ENCODE measurements around the gene KDELR1. TPM values are rescaled to one million over a fixed set of nuclear protein-coding genes. Genes with fewer than 3 reads are reported as not detected.

The KDELR1 gene
- total RNA-seq, 2 experiments from 2014 or later: 82.9 to 88.1 TPM

GRCh38 chr19:48350856-48351255 is 40.5 kb downstream of the KDELR1 start:
- peaks cover 3% of the 10 kb centered on the region for H3K36me3 Mint-ChIP-seq
- CTCF ChIA-PET: interaction anchor here (0.5 to 2.3 kb wide), 14 partner anchors 9 to 257 kb away, joined by 3 to 19 read pairs (median 4); partner anchors contain the start of genes KDELR1, SYNGR4 and TMEM143
- H3K4me3 Mint-ChIP-seq: no peak overlapping the region
- H3K4me1 Mint-ChIP-seq (ENCODE audit: low read depth): peaks cover 4% of the 10 kb centered on the region
- no peak for DNase-seq
- POLR2A ChIA-PET: interaction anchor here (1.0 kb wide), 1 partner anchor 41 kb away, joined by 3 read pairs; the partner anchor contains the start of gene KDELR1
- intact Hi-C loops (cut with micrococcal nuclease): no loop called here
- no peaks in the 10 kb centered on the region for H3K27me3 Mint-ChIP-seq
- no peaks in the 10 kb centered on the region for H3K9me3 Mint-ChIP-seq
- H3K27ac Mint-ChIP-seq: no peak overlapping the region

GRCh38 chr19:48348737-48349136 is 42.6 kb downstream of the KDELR1 start:
- CTCF ChIA-PET: no interaction called here
- no peak for DNase-seq
- H3K27ac Mint-ChIP-seq: no peak overlapping the region

DNA sequence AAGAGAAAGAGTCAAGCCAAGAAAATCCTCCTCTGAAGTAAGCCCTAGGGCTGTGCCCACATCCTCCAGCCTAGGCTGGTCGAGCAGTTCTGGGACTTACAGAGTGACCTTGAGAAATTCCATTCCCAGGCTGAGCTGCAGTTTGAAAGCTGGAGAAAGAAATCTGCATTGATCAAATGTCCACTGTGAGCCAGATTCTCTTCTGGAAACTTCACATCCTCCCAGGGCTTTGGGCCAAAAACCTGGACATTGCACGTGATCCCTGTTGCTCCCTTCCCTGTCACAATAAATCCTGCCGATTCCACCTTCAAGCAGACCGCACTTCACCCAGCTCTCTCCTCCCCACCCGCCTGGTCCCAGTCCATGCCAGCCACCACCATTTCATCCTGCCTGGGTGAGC is 43.3 kb downstream of the KDELR1 start:
- peaks cover 4% of the 10 kb centered on the region for H3K4me1 Mint-ChIP-seq (ENCODE audit: low read depth)
- H3K27me3 Mint-ChIP-seq: no peaks in the 10 kb centered on the region
- H3K9me3 Mint-ChIP-seq: no peaks in the 10 kb centered on the region
- intact Hi-C loops (cut with micrococcal nuclease): no loop called here
- peaks cover 3% of the 10 kb centered on the region for H3K36me3 Mint-ChIP-seq
- H3K4me3 Mint-ChIP-seq: no peak overlapping the region
- H3K27ac Mint-ChIP-seq: no peak overlapping the region
- POLR2A ChIA-PET: no interaction called here
- DNase-seq: no peak
- CTCF ChIA-PET: interaction anchor here (0.7 to 1.0 kb wide), 3 partner anchors 8 to 43 kb away, joined by 3 to 4 read pairs (median 3); partner anchors contain the start of gene KDELR1

More at GRCh38 chr19:48348737-48349136, 42.6 kb downstream of the KDELR1 start:
- peaks cover 3% of the 10 kb centered on the region for H3K36me3 Mint-ChIP-seq
- H3K4me1 Mint-ChIP-seq (ENCODE audit: low read depth): peaks cover 4% of the 10 kb centered on the region
- no peaks in the 10 kb centered on the region for H3K9me3 Mint-ChIP-seq
- POLR2A ChIA-PET: no interaction called here
- no peaks in the 10 kb centered on the region for H3K27me3 Mint-ChIP-seq
- intact Hi-C loops (cut with micrococcal nuclease): no loop called here
- no peak overlapping the region for H3K4me3 Mint-ChIP-seq

- peaks cover 3% of the 10 kb centered on the region for H3K36me3 Mint-ChIP-seq
- H3K4me3 Mint-ChIP-seq: no peak overlapping the region
- H3K27me3 Mint-ChIP-seq: no peaks in the 10 kb centered on the region
- H3K9me3 Mint-ChIP-seq: no peaks in the 10 kb centered on the region
- no peak overlapping the region for H3K27ac Mint-ChIP-seq
- no peak for DNase-seq
- intact Hi-C loops (cut with micrococcal nuclease): no loop called here
- H3K4me1 Mint-ChIP-seq (ENCODE audit: low read depth): peaks cover 2% of the 10 kb centered on the region
- CTCF ChIA-PET: interaction anchor here (1.3 to 1.8 kb wide), 2 partner anchors 12 to 45 kb away, joined by 4 read pairs; partner anchors contain the start of gene KDELR1
- POLR2A ChIA-PET: no interaction called here
Measured at GRCh38 chr19:48346191-48346590, 45.2 kb downstream of the KDELR1 start.

GRCh38 chr19:48344892-48345291 is 46.5 kb downstream of the KDELR1 start:
- intact Hi-C loops (cut with micrococcal nuclease): no loop called here
- CTCF ChIA-PET: interaction anchor here (1.5 to 1.8 kb wide), 2 partner anchors 11 kb away, joined by 3 to 4 read pairs; no protein-coding TSS in a partner anchor
- no peak overlapping the region for H3K4me3 Mint-ChIP-seq

DNA sequence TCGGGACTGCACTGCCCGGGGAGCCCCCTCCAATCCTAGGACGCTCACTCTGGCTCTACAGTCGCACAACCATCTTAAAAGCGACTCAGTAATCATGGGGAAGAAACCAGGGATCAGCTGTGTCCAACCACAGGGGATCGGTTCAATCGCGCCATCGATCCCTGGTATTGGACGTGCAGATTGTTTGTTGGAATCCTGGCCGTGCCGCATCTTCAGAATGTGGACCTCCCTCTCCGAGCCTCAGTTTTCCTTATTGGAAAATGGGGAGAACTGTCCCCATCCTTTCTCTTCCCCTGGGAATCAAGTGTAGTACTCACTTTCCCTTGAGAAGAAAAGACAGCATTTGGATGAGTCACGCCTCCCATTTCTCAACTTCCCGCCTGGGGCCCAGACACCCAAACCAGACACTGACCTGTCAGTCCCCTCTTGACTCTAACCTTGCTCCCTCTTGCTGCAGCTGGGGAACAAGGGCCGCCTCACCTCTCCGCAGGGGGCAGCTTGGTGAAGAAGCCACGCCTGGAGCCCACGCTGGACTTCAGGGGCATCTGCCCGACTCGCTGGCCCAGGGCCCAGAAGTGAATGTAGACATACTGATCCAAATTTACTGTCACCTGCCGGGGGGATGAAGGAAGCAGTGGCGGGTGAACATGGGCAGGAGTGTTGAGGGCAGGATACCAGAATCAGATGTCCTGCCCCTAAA is 48.4 kb downstream of the KDELR1 start:
- intact Hi-C loops (cut with micrococcal nuclease): no loop called here
- Mint-ChIP-seq H3K36me3 (no peaks in the 10 kb centered on the region), H3K27ac (no peak overlapping the region), H3K9me3 (no peaks in the 10 kb centered on the region), H3K4me1 (ENCODE audit: low read depth) (no peaks in the 10 kb centered on the region), H3K27me3 (no peaks in the 10 kb centered on the region), H3K4me3 (no peak overlapping the region)
- DNase-seq: no peak
- ChIA-PET CTCF (interaction anchor here (1.5 kb wide), 1 partner anchor 9 kb away, joined by 3 read pairs; no protein-coding TSS in a partner anchor), POLR2A (no interaction called here)

More at GRCh38 chr19:48344892-48345291, 46.5 kb downstream of the KDELR1 start:
- H3K9me3 Mint-ChIP-seq: no peaks in the 10 kb centered on the region
- no peaks in the 10 kb centered on the region for H3K4me1 Mint-ChIP-seq (ENCODE audit: low read depth)
- POLR2A ChIA-PET: no interaction called here
- H3K27ac Mint-ChIP-seq: no peak overlapping the region
- H3K27me3 Mint-ChIP-seq: no peaks in the 10 kb centered on the region
- DNase-seq: no peak
- peaks cover 3% of the 10 kb centered on the region for H3K36me3 Mint-ChIP-seq

GRCh38 chr19:48342414-48342738 is 49.0 kb downstream of the KDELR1 start:
- H3K4me1 Mint-ChIP-seq (ENCODE audit: low read depth): no peaks in the 10 kb centered on the region
- intact Hi-C loops (cut with micrococcal nuclease): no loop called here
- no peak overlapping the region for H3K4me3 Mint-ChIP-seq
- no peak overlapping the region for H3K27ac Mint-ChIP-seq
- no peaks in the 10 kb centered on the region for H3K27me3 Mint-ChIP-seq
- H3K9me3 Mint-ChIP-seq: no peaks in the 10 kb centered on the region
- POLR2A ChIA-PET: no interaction called here
- no peaks in the 10 kb centered on the region for H3K36me3 Mint-ChIP-seq
- no peak for DNase-seq
- CTCF ChIA-PET: no interaction called here

DNA sequence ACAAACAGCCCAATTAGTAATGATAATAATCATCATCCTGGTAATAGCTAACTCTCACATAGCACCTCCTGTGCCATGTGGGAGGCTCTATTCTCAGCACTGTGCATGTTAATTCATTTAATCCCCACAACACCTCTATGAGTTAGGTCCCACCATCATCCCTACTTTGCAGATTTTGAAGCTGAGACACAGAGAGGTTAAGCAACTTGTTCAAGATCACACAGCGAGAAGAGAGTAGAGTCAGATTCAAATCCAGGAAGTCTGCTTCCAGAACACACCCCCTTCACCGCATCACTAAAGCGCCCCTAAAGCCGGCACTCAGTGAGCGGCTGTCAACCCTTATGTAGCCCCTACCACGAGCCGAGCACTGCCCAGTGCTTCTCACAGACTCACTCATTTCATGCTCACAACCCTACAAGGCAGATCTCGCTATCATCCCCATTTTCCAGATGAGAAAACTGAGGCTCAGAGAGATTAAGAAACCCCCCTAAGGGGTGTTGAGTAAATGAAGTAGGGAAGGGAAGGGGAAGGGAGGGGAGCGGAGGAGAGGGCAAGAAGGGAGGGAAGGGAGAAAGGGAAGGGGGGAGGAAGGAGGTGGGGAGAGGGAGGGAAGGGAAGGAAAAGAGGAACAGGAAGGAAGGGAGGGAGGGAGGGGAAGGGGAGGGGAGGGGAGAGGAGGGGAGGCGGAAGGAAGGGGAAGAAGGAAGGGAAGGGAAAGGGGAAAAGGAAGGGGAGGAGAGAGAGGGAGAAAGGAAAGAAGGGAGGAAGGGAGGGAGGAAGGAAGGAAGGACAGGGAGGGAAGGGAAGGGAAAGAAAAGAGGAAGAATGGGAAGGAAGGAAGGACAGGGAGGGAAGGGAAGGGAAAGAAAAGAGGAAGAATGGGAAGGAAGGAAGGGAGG is 49.6 kb downstream of the KDELR1 start:
- no peaks in the 10 kb centered on the region for H3K4me1 Mint-ChIP-seq (ENCODE audit: low read depth)
- H3K27ac Mint-ChIP-seq: no peak overlapping the region

GRCh38 chr19:48340995-48341394 is 50.4 kb downstream of the KDELR1 start:
- H3K27me3 Mint-ChIP-seq: no peaks in the 10 kb centered on the region
- no peaks in the 10 kb centered on the region for H3K9me3 Mint-ChIP-seq
- intact Hi-C loops (cut with micrococcal nuclease): no loop called here
- no peak overlapping the region for H3K27ac Mint-ChIP-seq
- H3K4me3 Mint-ChIP-seq: no peak overlapping the region
- no peaks in the 10 kb centered on the region for H3K36me3 Mint-ChIP-seq
- ChIA-PET POLR2A (no interaction called here), CTCF (interaction anchor here (0.6 to 14.1 kb wide), 5 partner anchors 10 to 342 kb away, joined by 3 to 354 read pairs (median 5); partner anchors contain the start of gene EMP3)
- DNase-seq: no peak
- H3K4me1 Mint-ChIP-seq (ENCODE audit: low read depth): no peaks in the 10 kb centered on the region

More for the DNA sequence above, 49.6 kb downstream of the KDELR1 start:
- no peak for DNase-seq
- no peaks in the 10 kb centered on the region for H3K9me3 Mint-ChIP-seq
- POLR2A ChIA-PET: no interaction called here
- intact Hi-C loops (cut with micrococcal nuclease): no loop called here
- no peaks in the 10 kb centered on the region for H3K36me3 Mint-ChIP-seq
- no peaks in the 10 kb centered on the region for H3K27me3 Mint-ChIP-seq
- no peak overlapping the region for H3K4me3 Mint-ChIP-seq
- CTCF ChIA-PET: interaction anchor here (0.6 to 14.1 kb wide), 5 partner anchors 9 to 343 kb away, joined by 3 to 354 read pairs (median 5); partner anchors contain the start of gene EMP3

GRCh38 chr19:48338802-48339503 is 52.4 kb downstream of the KDELR1 start:
- DNase-seq: no peak
- no peaks in the 10 kb centered on the region for H3K36me3 Mint-ChIP-seq
- ChIA-PET POLR2A (no interaction called here), CTCF (interaction anchor here (0.6 to 14.1 kb wide), 3 partner anchors 12 to 20 kb away, joined by 3 to 354 read pairs (median 4); partner anchors contain the start of gene EMP3)
- H3K4me1 Mint-ChIP-seq (ENCODE audit: low read depth): peaks cover 8% of the 10 kb centered on the region
- no peaks in the 10 kb centered on the region for H3K27me3 Mint-ChIP-seq
- H3K9me3 Mint-ChIP-seq: no peaks in the 10 kb centered on the region
- intact Hi-C loops (cut with micrococcal nuclease): loop anchor here (10.0 kb wide), 1 partner anchor 594 kb away; the partner anchor contains the start of gene NOP53
- no peak overlapping the region for H3K4me3 Mint-ChIP-seq
- H3K27ac Mint-ChIP-seq: no peak overlapping the region

- Mint-ChIP-seq H3K36me3 (no peaks in the 10 kb centered on the region), H3K27ac (no peak overlapping the region), H3K4me1 (ENCODE audit: low read depth) (peaks cover 8% of the 10 kb centered on the region), H3K4me3 (no peak overlapping the region), H3K9me3 (no peaks in the 10 kb centered on the region), H3K27me3 (no peaks in the 10 kb centered on the region)
- intact Hi-C loops (cut with micrococcal nuclease): loop anchor here (10.0 kb wide), 1 partner anchor 594 kb away; the partner anchor contains the start of gene NOP53
- no peak for DNase-seq
- ChIA-PET CTCF (interaction anchor here (0.5 to 14.1 kb wide), 3 partner anchors 14 to 123 kb away, joined by 4 to 354 read pairs (median 5); partner anchors contain the start of gene EMP3), POLR2A (no interaction called here)
Measured at GRCh38 chr19:48338253-48338755, 53.0 kb downstream of the KDELR1 start.
